Measurements from ENCODE around the gene GPR31. TPM values are rescaled to one million over a fixed set of nuclear protein-coding genes. Genes with fewer than 3 reads are reported as not detected.

Gene GPR31
- total RNA-seq, 2 experiments from 2014 or later, result not detected

- intact Hi-C loops (cut with micrococcal nuclease), result no loop called here
- Mint-ChIP-seq H3K36me3 (ENCODE audit: low read depth) (no peaks in the 10 kb centered on the region), H3K9me3 (peaks cover 4% of the 10 kb centered on the region), H3K27ac (no peak overlapping the region), H3K4me3 (no peak overlapping the region), H3K4me1 (ENCODE audit: low read depth) (no peaks in the 10 kb centered on the region), H3K27me3 (ENCODE audit: low read depth) (no peaks in the 10 kb centered on the region)
- no peak for DNase-seq
- CTCF ChIA-PET, result no interaction called here
These were observed 27.6 kb downstream of the GPR31 start for GRCh38 chr6:167130008-167130677.

- Mint-ChIP-seq H3K4me3 (no peak overlapping the region), H3K36me3 (ENCODE audit: low read depth) (no peaks in the 10 kb centered on the region), H3K4me1 (ENCODE audit: low read depth) (no peaks in the 10 kb centered on the region), H3K27me3 (ENCODE audit: low read depth) (no peaks in the 10 kb centered on the region), H3K9me3 (peaks cover 4% of the 10 kb centered on the region), H3K27ac (no peak overlapping the region)
- intact Hi-C loops (cut with micrococcal nuclease), result no loop called here
- DNase-seq, result no peak
- CTCF ChIA-PET, result no interaction called here
These were observed 28.2 kb downstream of the GPR31 start for GRCh38 chr6:167129562-167129961.

- Mint-ChIP-seq H3K9me3 (peaks cover 4% of the 10 kb centered on the region), H3K4me3 (no peak overlapping the region), H3K4me1 (ENCODE audit: low read depth) (no peaks in the 10 kb centered on the region), H3K27me3 (ENCODE audit: low read depth) (no peaks in the 10 kb centered on the region), H3K27ac (no peak overlapping the region), H3K36me3 (ENCODE audit: low read depth) (no peaks in the 10 kb centered on the region)
- CTCF ChIA-PET, result interaction anchor here (1.3 kb wide), 1 partner anchor 12 kb away, joined by 4 read pairs; no protein-coding TSS in a partner anchor
- no peak for DNase-seq
- intact Hi-C loops (cut with micrococcal nuclease), result no loop called here
These were observed 28.6 kb downstream of the GPR31 start for GRCh38 chr6:167129159-167129558.

- intact Hi-C loops (cut with micrococcal nuclease), result no loop called here
- Mint-ChIP-seq H3K27ac (no peak overlapping the region), H3K4me1 (ENCODE audit: low read depth) (no peaks in the 10 kb centered on the region), H3K36me3 (ENCODE audit: low read depth) (no peaks in the 10 kb centered on the region), H3K9me3 (peaks cover 4% of the 10 kb centered on the region), H3K4me3 (no peak overlapping the region), H3K27me3 (ENCODE audit: low read depth) (no peaks in the 10 kb centered on the region)
- no peak for DNase-seq
- CTCF ChIA-PET, result interaction anchor here (0.6 to 1.3 kb wide), 2 partner anchors 13 to 14 kb away, joined by 3 to 4 read pairs; no protein-coding TSS in a partner anchor
These were observed 29.8 kb downstream of the GPR31 start for GRCh38 chr6:167127785-167128531.

- Mint-ChIP-seq H3K27me3 (ENCODE audit: low read depth) (no peaks in the 10 kb centered on the region), H3K27ac (no peak overlapping the region), H3K9me3 (peaks cover 4% of the 10 kb centered on the region), H3K4me3 (no peak overlapping the region), H3K4me1 (ENCODE audit: low read depth) (peaks cover 13% of the 10 kb centered on the region), H3K36me3 (ENCODE audit: low read depth) (no peaks in the 10 kb centered on the region)
- DNase-seq, result no peak
- intact Hi-C loops (cut with micrococcal nuclease), result no loop called here
- CTCF ChIA-PET, result no interaction called here
These were observed 31.9 kb downstream of the GPR31 start for GRCh38 chr6:167125855-167126349.

- Mint-ChIP-seq H3K4me3 (no peak overlapping the region), H3K27me3 (ENCODE audit: low read depth) (no peaks in the 10 kb centered on the region), H3K36me3 (ENCODE audit: low read depth) (no peaks in the 10 kb centered on the region), H3K9me3 (peaks cover 4% of the 10 kb centered on the region), H3K27ac (no peak overlapping the region), H3K4me1 (ENCODE audit: low read depth) (peaks cover 18% of the 10 kb centered on the region)
- CTCF ChIA-PET, result no interaction called here
- no peak for DNase-seq
- intact Hi-C loops (cut with micrococcal nuclease), result no loop called here
These were observed 32.4 kb downstream of the GPR31 start for GRCh38 chr6:167125410-167125809.

GRCh38 chr6:167124753-167125152 lies 33.0 kb downstream of the GPR31 start:
- Mint-ChIP-seq H3K27ac (no peak overlapping the region), H3K27me3 (ENCODE audit: low read depth) (no peaks in the 10 kb centered on the region), H3K9me3 (peaks cover 4% of the 10 kb centered on the region), H3K36me3 (ENCODE audit: low read depth) (no peaks in the 10 kb centered on the region), H3K4me1 (ENCODE audit: low read depth) (peaks cover 24% of the 10 kb centered on the region), H3K4me3 (no peak overlapping the region)
- CTCF ChIA-PET, result interaction anchor here (1.4 kb wide), 1 partner anchor 13 kb away, joined by 3 read pairs; no protein-coding TSS in a partner anchor
- intact Hi-C loops (cut with micrococcal nuclease), result no loop called here
- DNase-seq, result no peak

GRCh38 chr6:167122827-167123657 lies 34.7 kb downstream of the GPR31 start, which contains the start of gene CCR6:
TSS of gene CCR6 (plus strand) at chr6:167123096. CDS start at chr6:167136135, 13,039 bp downstream.
- H3K9me3 Mint-ChIP-seq, result peaks cover 4% of the 10 kb centered on the region
- no peak within 1 kb of the TSS for H3K27ac Mint-ChIP-seq
- H3K36me3 Mint-ChIP-seq (ENCODE audit: low read depth), result no peaks in the 10 kb centered on the region
- intact Hi-C loops (cut with micrococcal nuclease), result no loop called here
- H3K27me3 Mint-ChIP-seq (ENCODE audit: low read depth), result no peaks in the 10 kb centered on the region
- H3K4me1 Mint-ChIP-seq (ENCODE audit: low read depth), result peaks cover 38% of the 10 kb centered on the region
- no peak within 1 kb of the TSS for H3K4me3 Mint-ChIP-seq
- no peak for DNase-seq
- CTCF ChIA-PET, result interaction anchor here (1.4 kb wide), 1 partner anchor 15 kb away, joined by 3 read pairs; no protein-coding TSS in a partner anchor

- Mint-ChIP-seq H3K4me1 (ENCODE audit: low read depth) (peaks cover 38% of the 10 kb centered on the region), H3K27ac (no peak overlapping the region), H3K27me3 (ENCODE audit: low read depth) (no peaks in the 10 kb centered on the region), H3K4me3 (no peak overlapping the region), H3K9me3 (peaks cover 4% of the 10 kb centered on the region), H3K36me3 (ENCODE audit: low read depth) (no peaks in the 10 kb centered on the region)
- CTCF ChIA-PET, result interaction anchor here (0.7 kb wide), 1 partner anchor 171 kb away, joined by 3 read pairs; no protein-coding TSS in a partner anchor
- DNase-seq, result no peak
- intact Hi-C loops (cut with micrococcal nuclease), result no loop called here
These were observed 35.5 kb downstream of the GPR31 start for GRCh38 chr6:167122041-167122826.

- no peak for DNase-seq
- Mint-ChIP-seq H3K4me1 (ENCODE audit: low read depth) (peaks cover 38% of the 10 kb centered on the region), H3K27me3 (ENCODE audit: low read depth) (no peaks in the 10 kb centered on the region), H3K27ac (no peak overlapping the region), H3K4me3 (no peak overlapping the region), H3K36me3 (ENCODE audit: low read depth) (no peaks in the 10 kb centered on the region), H3K9me3 (no peaks in the 10 kb centered on the region)
- intact Hi-C loops (cut with micrococcal nuclease), result no loop called here
- CTCF ChIA-PET, result interaction anchor here (0.6 to 0.7 kb wide), 2 partner anchors 170 to 230 kb away, joined by 3 read pairs; no protein-coding TSS in a partner anchor
These were observed 36.4 kb downstream of the GPR31 start for GRCh38 chr6:167121335-167121841.

GRCh38 chr6:167120583-167120903 lies 37.2 kb downstream of the GPR31 start:
- H3K4me1 Mint-ChIP-seq (ENCODE audit: low read depth), result peaks cover 38% of the 10 kb centered on the region
- no peaks in the 10 kb centered on the region for H3K36me3 Mint-ChIP-seq (ENCODE audit: low read depth)

More at GRCh38 chr6:167120583-167120903, 37.2 kb downstream of the GPR31 start:
- Mint-ChIP-seq H3K9me3 (no peaks in the 10 kb centered on the region), H3K27ac (no peak overlapping the region), H3K4me3 (no peak overlapping the region), H3K27me3 (ENCODE audit: low read depth) (no peaks in the 10 kb centered on the region)
- DNase-seq, result no peak
- CTCF ChIA-PET, result interaction anchor here (0.6 to 0.7 kb wide), 2 partner anchors 231 to 426 kb away, joined by 3 to 4 read pairs; no protein-coding TSS in a partner anchor
- intact Hi-C loops (cut with micrococcal nuclease), result no loop called here

Data from activated naive CD4-positive, alpha-beta T cell treated with anti-CD3 and anti-CD28 coated beads for 36 hours (primary cell).